GM12892 (cell line): ENCODE measurements around the gene STARD13.

Source experiments
- POLR2A ChIP-seq: IDR thresholded peaks from 2 replicates; pipeline ENCODE4 v1.6.1; 2011; ENCODE audit warnings: low read depth, low read length, control low read depth
- POLR2AphosphoS5 ChIP-seq: IDR thresholded peaks from 2 replicates; pipeline ENCODE4 v1.6.1; 2011; ENCODE audit warnings: low read depth, low read length, control low read depth
- TAF1 ChIP-seq: IDR thresholded peaks from 2 replicates; pipeline ENCODE4 v1.6.1; 2011; ENCODE audit warnings: low read depth, mild to moderate bottlenecking, control low read depth, low read length, borderline replicate concordance

DNA sequence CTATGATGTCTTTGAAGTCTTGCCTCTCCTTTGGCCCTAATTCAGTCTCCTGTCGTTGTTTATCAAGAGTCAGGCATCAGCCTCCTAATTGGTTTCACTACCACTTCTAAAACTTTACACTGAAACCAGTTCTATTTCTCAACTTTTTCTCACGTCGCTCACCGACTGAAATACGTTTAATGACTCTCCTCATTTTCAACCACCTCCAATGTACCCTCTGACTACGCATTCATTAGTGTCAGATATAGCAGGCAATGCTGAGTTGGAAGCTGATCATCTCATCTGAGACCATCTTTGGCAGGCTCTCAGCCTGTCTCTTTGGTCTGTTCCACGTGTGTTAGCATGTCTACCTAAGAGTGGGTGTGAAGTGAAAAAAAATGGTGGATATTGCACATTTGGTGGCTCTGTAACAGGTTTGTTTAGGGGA lies 141.2 kb downstream of the STARD13 start:
- TF ChIP-seq POLR2A (no peak), TAF1 (no peak), POLR2AphosphoS5 (no peak)
